ENCODE data around the gene CISD2.

Gene CISD2

GRCh38 chr4:102825261-102826091, 43.3 kb upstream of the CISD2 start:
- Histone ChIP-seq H2AFZ (ENCODE audit: low read depth, low read length, severe bottlenecking) (no peak overlapping the region), H3K9me3 (ENCODE audit: insufficient read depth, low read length) (no peaks in the 10 kb centered on the region), H3K36me3 (ENCODE audit: low read length) (peaks cover 27% of the 10 kb centered on the region), H4K20me1 (ENCODE audit: low read depth, low read length) (peaks cover 24% of the 10 kb centered on the region), H3K27ac (ENCODE audit: low read depth, low read length) (peak overlapping the region; percentile 93), H3K9ac (ENCODE audit: low read length) (peak overlapping the region; percentile 100), H3K4me3 (ENCODE audit: insufficient read depth, low read length, poor library complexity, severe bottlenecking) (peak overlapping the region; percentile 95), H3F3A (ENCODE audit: insufficient read depth) (peaks cover 10% of the 10 kb centered on the region; the same call in 1 of the 2 replicates), H3K79me2 (ENCODE audit: insufficient read depth, low read length) (peaks cover 77% of the 10 kb centered on the region), H3K27me3 (ENCODE audit: low read length) (no peaks in the 10 kb centered on the region), H3K4me2 (ENCODE audit: low read depth, low read length, poor library complexity, severe bottlenecking) (peak overlapping the region; percentile 99), H3K9me2 (replicated peaks; ENCODE audit: insufficient read depth, low read length) (no peaks in the 10 kb centered on the region)
- TF ChIP-seq CTCF (IDR thresholded peaks at IDR 0.05; ENCODE audit: insufficient read depth, low read length, poor library complexity, severe bottlenecking) (no peak), EZH2phosphoT487 (conservative IDR thresholded peaks at IDR 0.05; ENCODE audit: low read length) (no peak)

- Histone ChIP-seq H3K4me2 (ENCODE audit: low read depth, low read length, poor library complexity, severe bottlenecking) (peak overlapping the region; percentile 99), H3K79me2 (ENCODE audit: insufficient read depth, low read length) (peaks cover 69% of the 10 kb centered on the region), H3F3A (ENCODE audit: insufficient read depth) (peaks cover 5% of the 10 kb centered on the region; the same call in 1 of the 2 replicates), H3K4me3 (ENCODE audit: insufficient read depth, low read length, poor library complexity, severe bottlenecking) (peak overlapping the region; percentile 95), H3K36me3 (ENCODE audit: low read length) (peaks cover 20% of the 10 kb centered on the region), H2AFZ (ENCODE audit: low read depth, low read length, severe bottlenecking) (no peak overlapping the region), H3K27me3 (ENCODE audit: low read length) (no peaks in the 10 kb centered on the region), H3K9ac (ENCODE audit: low read length) (peak overlapping the region; percentile 100), H4K20me1 (ENCODE audit: low read depth, low read length) (peaks cover 19% of the 10 kb centered on the region), H3K9me3 (ENCODE audit: insufficient read depth, low read length) (no peaks in the 10 kb centered on the region), H3K9me2 (replicated peaks; ENCODE audit: insufficient read depth, low read length) (no peaks in the 10 kb centered on the region), H3K27ac (ENCODE audit: low read depth, low read length) (peak overlapping the region; percentile 93)
- TF ChIP-seq EZH2phosphoT487 (conservative IDR thresholded peaks at IDR 0.05; ENCODE audit: low read length) (no peak), CTCF (IDR thresholded peaks at IDR 0.05; ENCODE audit: insufficient read depth, low read length, poor library complexity, severe bottlenecking) (no peak)
These were observed 42.5 kb upstream of the CISD2 start for GRCh38 chr4:102826105-102826889.

GRCh38 chr4:102826890-102827673, 41.7 kb upstream of the CISD2 start, which contains the start of gene UBE2D3:
Gene UBE2D3 (minus strand): TSS chr4:102827551. CDS start chr4:102826508, 1,043 bp downstream.
- Histone ChIP-seq H2AFZ (ENCODE audit: low read depth, low read length, severe bottlenecking) (no peak within 1 kb of the TSS), H3K27ac (ENCODE audit: low read depth, low read length) (peak within 1 kb of the TSS; percentile 93), H3K4me3 (ENCODE audit: insufficient read depth, low read length, poor library complexity, severe bottlenecking) (peak within 1 kb of the TSS; percentile 95), H4K20me1 (ENCODE audit: low read depth, low read length) (peaks cover 15% of the 10 kb centered on the region), H3K9me3 (ENCODE audit: insufficient read depth, low read length) (no peaks in the 10 kb centered on the region), H3K79me2 (ENCODE audit: insufficient read depth, low read length) (peaks cover 61% of the 10 kb centered on the region), H3K9me2 (replicated peaks; ENCODE audit: insufficient read depth, low read length) (no peaks in the 10 kb centered on the region), H3F3A (ENCODE audit: insufficient read depth) (peaks cover 4% of the 10 kb centered on the region; the same call in 1 of the 2 replicates), H3K4me2 (ENCODE audit: low read depth, low read length, poor library complexity, severe bottlenecking) (peak within 1 kb of the TSS; percentile 99), H3K27me3 (ENCODE audit: low read length) (no peaks in the 10 kb centered on the region), H3K9ac (ENCODE audit: low read length) (peak within 1 kb of the TSS; percentile 100), H3K36me3 (ENCODE audit: low read length) (peaks cover 20% of the 10 kb centered on the region)
- TF ChIP-seq CTCF (IDR thresholded peaks at IDR 0.05; ENCODE audit: insufficient read depth, low read length, poor library complexity, severe bottlenecking) (no peak), EZH2phosphoT487 (conservative IDR thresholded peaks at IDR 0.05; ENCODE audit: low read length) (no peak)
